ENCODE measurements around the gene LRRC32.

LRRC32 gene, protein sequence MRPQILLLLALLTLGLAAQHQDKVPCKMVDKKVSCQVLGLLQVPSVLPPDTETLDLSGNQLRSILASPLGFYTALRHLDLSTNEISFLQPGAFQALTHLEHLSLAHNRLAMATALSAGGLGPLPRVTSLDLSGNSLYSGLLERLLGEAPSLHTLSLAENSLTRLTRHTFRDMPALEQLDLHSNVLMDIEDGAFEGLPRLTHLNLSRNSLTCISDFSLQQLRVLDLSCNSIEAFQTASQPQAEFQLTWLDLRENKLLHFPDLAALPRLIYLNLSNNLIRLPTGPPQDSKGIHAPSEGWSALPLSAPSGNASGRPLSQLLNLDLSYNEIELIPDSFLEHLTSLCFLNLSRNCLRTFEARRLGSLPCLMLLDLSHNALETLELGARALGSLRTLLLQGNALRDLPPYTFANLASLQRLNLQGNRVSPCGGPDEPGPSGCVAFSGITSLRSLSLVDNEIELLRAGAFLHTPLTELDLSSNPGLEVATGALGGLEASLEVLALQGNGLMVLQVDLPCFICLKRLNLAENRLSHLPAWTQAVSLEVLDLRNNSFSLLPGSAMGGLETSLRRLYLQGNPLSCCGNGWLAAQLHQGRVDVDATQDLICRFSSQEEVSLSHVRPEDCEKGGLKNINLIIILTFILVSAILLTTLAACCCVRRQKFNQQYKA

DNA sequence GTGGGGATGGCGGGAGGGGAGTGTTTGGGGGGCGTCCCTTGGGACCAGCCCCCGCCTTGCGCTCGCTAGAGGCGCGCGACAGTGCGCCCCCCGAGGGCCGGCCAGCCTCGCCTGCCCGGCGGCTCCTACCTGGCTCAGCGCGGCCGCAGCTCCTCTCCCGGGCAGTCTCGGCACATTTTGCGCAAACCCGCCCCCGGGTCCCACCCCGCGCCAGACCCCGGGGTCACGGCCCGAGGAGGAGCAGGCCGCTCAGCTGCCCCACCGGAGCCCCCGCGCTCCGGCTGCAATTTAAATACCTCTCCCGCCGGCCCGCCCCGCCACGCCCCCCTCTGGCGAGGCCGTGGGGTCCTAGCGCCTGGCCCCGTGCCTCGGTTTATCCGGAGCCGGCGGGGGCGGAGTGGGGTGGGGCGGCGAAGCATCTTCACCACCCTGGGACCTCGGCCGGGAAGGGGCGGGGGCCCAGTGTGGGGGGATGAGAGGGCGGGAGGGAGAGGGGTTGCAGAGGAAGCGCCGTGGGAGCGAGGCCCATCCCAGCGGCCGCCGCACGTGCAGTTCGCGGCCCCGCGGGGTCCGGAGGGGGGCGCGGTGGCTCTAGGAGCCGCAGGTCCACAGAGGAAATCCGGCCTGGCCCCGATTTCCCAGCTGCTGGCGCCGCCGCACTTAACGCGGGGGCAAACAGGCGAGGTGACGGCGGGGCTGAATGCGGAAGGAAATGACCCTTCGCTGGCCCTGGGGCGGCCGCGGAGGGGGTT, at the start of gene LRRC32:
LRRC32 (minus strand) TSS at position 263 of the 752 bp plus-strand sequence. CDS start 4,793 bp downstream, outside the sequence.
- DNase-seq: no peak

DNA sequence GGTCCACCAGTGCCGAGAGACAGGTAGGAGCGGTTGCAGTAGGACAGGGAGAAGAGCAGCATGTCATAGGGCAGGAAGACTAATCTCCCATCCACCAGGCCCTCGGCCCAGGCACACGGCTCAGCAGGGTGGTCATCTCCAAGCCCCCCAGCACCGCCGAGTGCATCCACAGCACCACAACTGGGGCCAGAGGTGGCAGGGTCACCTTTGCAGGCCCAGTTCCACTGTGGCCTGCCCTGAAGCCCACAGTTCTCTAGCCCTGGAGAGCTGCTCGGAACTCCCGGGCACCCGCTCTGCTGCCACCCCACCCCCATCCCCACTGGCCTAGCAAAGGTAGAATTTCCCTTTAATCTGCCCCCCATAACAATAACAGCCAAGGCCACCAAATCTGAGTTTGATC, 49.1 kb upstream of the LRRC32 start:
- DNase-seq: no peak

DNA sequence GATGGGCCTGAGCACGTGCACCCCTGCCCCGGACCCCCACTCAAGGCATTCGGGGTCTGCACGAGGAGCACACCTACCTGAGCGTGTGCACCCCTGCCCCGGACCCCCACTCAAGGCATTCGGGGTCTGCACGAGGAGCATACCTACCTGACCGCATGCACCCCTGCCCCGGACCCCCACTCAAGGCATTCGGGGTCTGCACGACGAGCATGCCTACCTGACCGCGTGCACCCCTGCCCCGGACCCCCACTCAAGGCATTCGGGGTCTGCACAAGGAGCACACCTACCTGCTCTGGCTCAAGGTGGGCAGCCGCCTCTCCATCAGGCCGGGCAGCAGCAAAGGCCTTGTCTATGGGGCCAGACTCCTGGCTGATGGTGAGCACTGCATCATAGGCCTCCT, 48.7 kb upstream of the LRRC32 start:
- DNase-seq: no peak

DNA sequence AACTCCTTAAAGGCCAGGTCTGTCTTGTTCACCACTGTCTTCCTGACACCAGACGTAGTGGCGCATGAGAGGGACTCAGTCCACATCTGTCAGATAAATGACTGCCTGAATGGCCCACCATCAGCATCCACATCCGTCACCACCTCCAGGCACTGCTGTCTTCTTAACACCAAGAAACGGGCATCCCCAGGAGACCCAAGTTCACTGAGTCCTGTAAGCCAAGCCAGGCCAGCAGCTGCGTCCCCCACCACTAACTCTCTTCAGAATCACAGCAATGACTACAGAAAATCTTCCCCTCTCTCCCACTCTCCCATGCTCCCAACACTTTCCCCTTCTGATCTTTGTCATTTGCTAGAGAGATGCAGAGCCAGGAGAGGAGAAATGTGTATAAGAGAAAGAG, 47.3 kb upstream of the LRRC32 start:
- DNase-seq: no peak

- DNase-seq: no peak
Measured at GRCh38 chr11:76717369-76717768, 46.8 kb upstream of the LRRC32 start.

- no peak for DNase-seq
Measured at GRCh38 chr11:76716268-76716667, 45.7 kb upstream of the LRRC32 start.

- DNase-seq: no peak
Measured at GRCh38 chr11:76714493-76714892, 43.9 kb upstream of the LRRC32 start.

- no peak for DNase-seq
Measured at GRCh38 chr11:76713499-76713898, 43.0 kb upstream of the LRRC32 start.

DNA sequence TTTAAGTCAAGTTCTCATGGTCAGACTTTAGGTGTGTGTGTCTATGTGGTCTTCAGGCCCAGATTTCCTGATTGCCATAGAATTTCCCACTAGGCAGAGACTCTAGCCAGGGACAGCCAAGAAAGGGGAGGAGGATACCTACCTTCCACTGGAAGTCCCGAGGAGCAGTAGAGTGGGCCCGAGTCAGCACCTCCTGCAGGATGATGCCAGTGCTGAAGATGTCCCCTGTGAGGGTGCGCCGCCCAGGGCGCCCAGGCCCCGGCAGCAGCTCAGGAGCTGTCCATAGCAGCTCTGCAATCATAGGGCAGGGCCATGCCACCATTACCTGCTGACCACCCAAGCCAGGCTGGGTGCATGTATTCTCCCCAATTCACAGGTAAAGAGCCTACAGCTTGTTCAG, 41.6 kb upstream of the LRRC32 start:
- no peak for DNase-seq

GRCh38 chr11:76709756-76710155, 39.2 kb upstream of the LRRC32 start:
- DNase-seq: no peak

GRCh38 chr11:76708972-76709660, 38.6 kb upstream of the LRRC32 start:
- DNase-seq: no peak

- DNase-seq: no peak
Measured at GRCh38 chr11:76707293-76707825, 36.8 kb upstream of the LRRC32 start.

DNA sequence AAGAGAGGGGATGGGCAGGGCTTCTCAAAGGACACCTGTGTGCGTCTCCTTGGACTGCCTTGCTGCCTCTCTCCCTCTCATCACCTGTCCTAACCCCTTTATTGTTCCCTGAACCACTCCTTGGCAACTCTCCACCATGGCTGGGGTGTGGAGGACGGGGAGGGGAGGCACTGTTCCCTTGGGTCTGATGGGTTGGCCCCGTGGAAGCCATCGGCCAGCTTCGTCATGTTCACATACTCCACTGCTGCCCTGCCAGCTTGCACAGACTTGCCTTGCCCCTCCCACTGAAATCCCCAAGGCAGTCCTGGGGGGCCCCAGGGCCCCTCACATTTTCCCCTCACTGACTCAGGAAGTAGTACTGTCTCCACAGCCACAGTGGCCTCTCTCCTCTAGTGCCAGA, 36.1 kb upstream of the LRRC32 start:
- DNase-seq: no peak

DNA sequence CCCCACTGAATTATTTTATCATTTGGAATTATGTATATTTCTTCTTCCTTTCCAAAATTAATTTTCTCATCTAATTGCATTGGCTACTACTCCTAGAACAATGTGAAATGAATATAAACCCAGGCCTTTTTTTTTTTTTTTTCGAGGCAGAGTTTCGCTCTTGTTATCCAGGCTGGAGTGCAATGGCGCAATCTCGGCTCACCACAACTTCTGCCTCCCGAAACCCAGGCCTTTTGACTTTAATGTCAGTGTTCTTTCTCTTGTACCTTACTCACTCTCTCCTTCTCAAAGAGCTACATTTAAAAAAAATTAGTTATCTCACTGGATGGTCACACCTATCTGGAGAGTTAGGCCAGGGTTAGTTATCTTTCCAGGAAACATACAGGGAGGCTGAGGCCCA, 35.3 kb upstream of the LRRC32 start:
- DNase-seq: no peak

- DNase-seq: no peak
Measured at GRCh38 chr11:76704171-76704948, 33.8 kb upstream of the LRRC32 start.

- DNase-seq: no peak
Measured at GRCh38 chr11:76703707-76704106, 33.2 kb upstream of the LRRC32 start.

DNA sequence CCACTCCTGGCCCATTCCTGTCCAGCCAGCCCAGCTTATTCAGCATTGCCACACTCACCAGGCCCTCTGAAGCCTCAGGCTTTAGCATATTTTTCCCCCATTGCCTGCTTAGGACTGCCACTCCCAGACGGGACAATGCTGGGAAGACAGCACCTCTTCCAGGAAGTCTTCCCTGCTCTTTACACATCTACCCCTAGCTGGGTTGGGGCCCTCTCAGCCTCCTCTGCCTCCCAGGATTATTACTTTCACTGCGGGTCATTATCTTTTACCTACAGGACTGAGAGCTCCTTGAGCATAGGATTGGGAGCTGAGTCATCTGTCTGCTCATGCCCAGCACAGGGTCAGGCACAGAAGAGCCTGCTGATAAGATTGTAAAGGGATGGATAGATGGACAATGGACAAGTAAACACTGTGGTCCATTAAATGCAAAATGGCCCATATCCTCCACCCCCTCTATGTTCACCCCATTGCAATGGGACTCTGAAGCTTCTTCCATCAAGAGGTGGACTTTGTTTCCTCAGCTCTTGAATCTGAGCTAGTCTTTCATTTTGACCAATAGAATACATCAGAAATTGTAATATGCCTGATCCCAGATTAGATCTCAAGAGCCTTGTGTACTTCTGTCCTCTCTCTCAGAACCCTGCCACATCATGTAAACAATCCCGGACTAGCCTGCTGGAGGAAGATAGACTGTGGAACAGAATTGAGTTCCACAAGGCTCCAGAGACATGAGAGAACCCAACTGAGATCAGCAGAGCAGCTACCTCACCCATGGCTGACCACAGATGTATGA, 32.0 kb upstream of the LRRC32 start:
- no peak for DNase-seq

DNA sequence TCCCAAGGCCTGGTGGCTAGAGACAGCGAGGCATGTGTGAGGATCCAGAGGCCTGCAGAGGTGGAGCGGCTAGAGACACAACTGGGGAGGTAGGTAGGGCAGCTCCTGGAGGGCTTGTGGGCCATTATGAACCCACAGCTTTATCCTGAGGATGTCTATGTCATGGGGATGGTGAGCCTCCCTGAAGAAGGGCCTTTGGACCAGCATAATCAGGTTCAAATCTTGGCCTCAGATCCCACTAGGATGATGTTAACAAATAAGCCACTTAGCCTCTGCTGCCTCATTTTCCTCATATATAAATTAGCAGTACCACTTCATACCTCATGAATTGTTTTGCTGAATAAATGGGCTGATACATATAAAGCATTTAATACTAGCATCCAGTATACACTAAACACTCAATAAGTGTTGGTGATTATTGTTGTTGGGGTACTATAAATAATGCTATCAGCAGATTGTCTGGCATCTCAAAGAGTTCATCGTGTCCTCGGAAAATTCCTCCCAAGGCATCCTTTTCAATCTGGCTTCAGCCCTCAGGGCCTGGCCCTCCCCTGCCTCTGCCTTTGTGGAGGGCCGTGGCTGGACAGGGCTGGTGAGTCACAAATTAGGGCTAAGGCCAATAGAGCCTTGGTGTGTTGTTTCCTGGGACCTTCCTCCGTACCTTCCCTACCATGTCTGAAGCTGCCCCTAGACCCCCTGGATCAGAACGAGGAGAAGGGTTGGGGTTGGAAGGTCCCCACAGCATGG, 30.9 kb upstream of the LRRC32 start:
- DNase-seq: peak; percentile 72

DNA sequence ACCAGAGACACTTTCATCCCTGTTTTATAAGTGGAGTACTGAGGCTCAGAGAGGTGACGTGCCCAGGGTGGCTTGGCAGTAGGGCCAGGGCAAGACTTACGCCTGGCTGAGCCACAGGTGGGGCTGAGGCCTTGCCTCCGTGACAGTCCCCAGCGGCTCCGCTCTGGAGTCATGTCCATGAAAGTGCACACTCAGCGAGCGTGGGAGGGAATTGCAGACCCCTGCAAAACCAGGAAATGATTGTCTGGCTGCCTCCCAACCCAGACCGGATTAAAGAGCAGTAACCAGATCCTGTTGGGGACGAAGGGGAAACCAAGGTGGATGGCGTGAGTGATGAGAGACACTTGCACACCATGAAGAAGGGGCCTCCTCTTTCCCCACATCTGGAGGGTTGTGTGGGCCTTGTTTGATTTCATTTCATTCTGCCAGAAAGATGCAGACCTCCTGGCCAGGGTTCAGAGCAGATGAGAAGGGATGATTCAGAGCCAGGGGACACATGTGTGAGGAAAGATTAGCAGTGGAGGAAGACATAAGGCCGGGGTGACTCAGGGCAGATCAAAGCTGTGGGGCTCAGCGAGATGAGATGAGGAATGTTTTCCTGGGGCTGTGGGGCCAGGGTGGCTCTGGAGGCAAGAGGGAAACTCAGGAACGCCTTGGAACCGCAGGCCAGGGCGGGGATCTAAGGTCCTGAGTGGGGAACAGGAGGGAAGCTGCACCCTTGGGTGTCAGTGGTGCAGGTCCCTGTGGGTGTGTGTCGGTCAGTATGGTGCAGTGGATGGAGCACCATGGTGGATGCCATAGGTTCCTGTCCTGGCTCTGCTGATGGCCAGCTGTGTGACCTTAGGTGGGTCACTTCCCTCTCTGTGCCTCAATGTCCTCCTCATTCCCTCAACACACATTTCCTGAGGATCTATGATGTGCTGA, 29.9 kb upstream of the LRRC32 start:
- DNase-seq: peak; percentile 53

All from NCI-H226 (cell line).